NCI-H82 treated with DMSO at 0.1 percent for 48 hours (cell line): Measurements from ENCODE around the gene MANEA.

ENCODE experiments used
- DNase-seq: peaks from one replicate; lab custom pipeline; 2025; ENCODE audit not compliant: unreplicated experiment; lab: John Stamatoyannopoulos, UW

Gene MANEA

GRCh38 chr6:95587989-95588388, 10.7 kb downstream of the MANEA start:
- no peak for DNase-seq

GRCh38 chr6:95589067-95589466, 11.7 kb downstream of the MANEA start:
- DNase-seq: no peak

- DNase-seq: no peak
These were observed 12.7 kb downstream of the MANEA start for GRCh38 chr6:95589826-95590570.

DNA sequence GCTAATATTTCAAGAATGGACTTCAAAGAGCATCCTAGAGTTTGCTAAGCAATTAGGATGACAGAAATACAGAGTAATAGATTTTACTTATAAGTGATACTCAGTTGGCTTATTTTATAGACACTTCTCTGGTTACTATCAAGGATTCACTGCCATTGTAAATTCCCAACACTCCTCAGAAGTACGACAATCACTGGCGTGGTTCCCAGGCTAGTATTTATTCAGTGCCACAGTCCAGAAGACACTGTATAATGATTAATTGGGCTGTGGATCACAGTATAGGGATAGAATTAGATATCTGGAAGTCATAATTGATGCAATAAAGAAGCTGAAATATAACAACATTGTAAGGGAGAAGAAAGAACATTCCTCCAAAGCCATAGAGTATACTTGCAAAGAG, 15.7 kb downstream of the MANEA start:
- no peak for DNase-seq

- no peak for DNase-seq
These were observed 18.7 kb downstream of the MANEA start for GRCh38 chr6:95596021-95596420.

- DNase-seq: no peak
These were observed 22.4 kb downstream of the MANEA start for GRCh38 chr6:95599706-95600105.

DNA sequence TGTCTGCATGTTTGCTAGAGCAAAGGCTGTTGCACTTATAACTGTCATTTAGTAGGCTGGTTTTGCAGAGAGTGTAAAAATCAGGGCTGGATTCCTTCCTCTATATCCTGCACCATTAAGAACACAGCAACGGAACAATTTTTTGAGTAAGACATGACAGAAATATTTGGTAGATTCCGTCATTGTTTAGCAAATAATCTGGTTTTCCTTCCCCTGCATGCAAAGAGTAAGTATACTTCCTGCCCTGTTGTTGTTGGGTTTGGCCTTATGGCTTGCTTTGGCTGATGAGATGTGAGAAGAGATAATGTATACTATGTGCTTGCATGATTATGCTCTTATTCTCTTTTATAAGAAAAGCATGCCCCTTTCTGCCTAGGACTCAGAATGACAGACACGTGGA, 23.8 kb downstream of the MANEA start:
- DNase-seq: no peak

GRCh38 chr6:95614094-95614493, 36.8 kb downstream of the MANEA start:
- no peak for DNase-seq

DNA sequence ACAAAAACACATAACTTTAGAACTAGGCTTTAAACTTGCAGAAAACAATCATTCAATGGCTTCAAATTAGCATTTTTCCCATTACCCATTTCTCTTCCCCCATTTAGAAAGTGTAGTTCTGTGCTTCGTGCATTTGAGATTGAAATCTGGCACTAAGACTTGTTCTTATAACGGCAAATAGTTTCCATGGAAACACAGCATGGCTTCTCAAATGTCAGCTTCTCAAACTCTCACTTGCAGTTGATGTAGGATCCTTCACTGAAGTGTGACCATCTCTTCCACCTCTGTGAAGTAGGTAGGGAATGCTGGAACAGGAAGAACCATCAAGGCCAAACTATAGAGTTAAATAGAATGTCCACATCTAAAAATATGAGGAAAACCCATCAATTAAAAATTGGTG, 52.2 kb downstream of the MANEA start:
- no peak for DNase-seq

- DNase-seq: no peak
These were observed 59.5 kb downstream of the MANEA start for GRCh38 chr6:95636552-95637431.

GRCh38 chr6:95648636-95649035, 71.3 kb downstream of the MANEA start:
- DNase-seq: no peak

GRCh38 chr6:95649451-95649850, 72.1 kb downstream of the MANEA start:
- DNase-seq: no peak

GRCh38 chr6:95654176-95654575, 76.8 kb downstream of the MANEA start:
- DNase-seq: no peak

GRCh38 chr6:95658886-95659285, 81.6 kb downstream of the MANEA start:
- DNase-seq: no peak
